OCI-LY7 (cell line): Measurements from ENCODE around the gene UGT1A6. TPM values are rescaled to one million over a fixed set of nuclear protein-coding genes. Genes with fewer than 3 reads are reported as not detected.

Experiments
- BruUV-seq: library from RNA; stranded (reverse); fragments of 400-500 nt; replicated peaks from 2 replicates; lab custom pipeline; 2021; lab: Mats Ljungman, UMichigan
- CTCF ChIA-PET: fragments of 300-600 bp; sonication (Branson Sonifier 250); formaldehyde crosslinking; loops from one replicate; lab custom pipeline; 2022; ENCODE audit warnings: antibody characterized with exemption; ENCODE audit not compliant: unreplicated experiment; lab: Charles Lee
- POLR2A ChIA-PET: fragments of 300-600 bp; sonication (Branson Sonifier 250); formaldehyde crosslinking; loops from one replicate; lab custom pipeline; 2022; ENCODE audit warnings: antibody characterized with exemption; lab: Charles Lee
- DNase-seq: peaks from one replicate; pipeline ENCODE4 v3.0.0-alpha.2; 2015; ENCODE audit warnings: low spot score
- H2AFZ ChIP-seq: fragments of 200-600 bp; sonication (generic), shearing (Covaris generic); 2 replicates; pipeline ENCODE4 v1.6.1; 2014; ENCODE audit warnings: mild to moderate bottlenecking, antibody characterized with exemption, low read length, moderate library complexity
- H3K27ac ChIP-seq: fragments of 200-600 bp; sonication (generic); 2 replicates; pipeline ENCODE4 v1.5.1; 2014; ENCODE audit warnings: mixed run types, low read depth, mild to moderate bottlenecking, moderate library complexity, low read length, inconsistent platforms; ENCODE audit not compliant: poor library complexity, severe bottlenecking
- H3K36me3 ChIP-seq: fragments of 200-600 bp; sonication (generic); 2 replicates; pipeline ENCODE4 v1.6.1; 2014; ENCODE audit warnings: mild to moderate bottlenecking, antibody characterized with exemption, low read length, moderate library complexity, mixed read lengths; ENCODE audit not compliant: insufficient read depth
- H3K4me1 ChIP-seq: fragments of 200-600 bp; sonication (generic); 2 replicates; pipeline ENCODE4 v1.5.1; 2014; ENCODE audit warnings: mild to moderate bottlenecking, low read length; ENCODE audit not compliant: insufficient read depth, poor library complexity, severe bottlenecking
- H3K4me2 ChIP-seq: fragments of 200-600 bp; sonication (generic); 2 replicates; pipeline ENCODE4 v1.6.1; 2014; ENCODE audit warnings: mild to moderate bottlenecking, low read length
- H3K4me3 ChIP-seq: fragments of 200-600 bp; sonication (generic); 2 replicates; pipeline ENCODE4 v1.5.1; 2014; ENCODE audit warnings: mild to moderate bottlenecking, low read depth, low read length; ENCODE audit not compliant: poor library complexity, severe bottlenecking
- H3K79me2 ChIP-seq: fragments of 200-600 bp; sonication (generic); 2 replicates; pipeline ENCODE4 v1.6.1; 2016; ENCODE audit warnings: low read depth, mild to moderate bottlenecking, low read length, moderate library complexity, mixed read lengths; ENCODE audit not compliant: insufficient read depth
- H3K9me2 ChIP-seq: fragments of 200-600 bp; sonication (generic); 2 replicates; pipeline ENCODE4 v1.6.1; 2016; ENCODE audit warnings: mild to moderate bottlenecking, low read length, mixed read lengths; ENCODE audit not compliant: insufficient read depth
- H3K9me3 ChIP-seq: fragments of 200-600 bp; sonication (generic); 2 replicates; pipeline ENCODE4 v1.6.1; 2014; ENCODE audit warnings: mild to moderate bottlenecking, mixed run types, low read length, mixed read lengths
- H4K20me1 ChIP-seq: fragments of 200-600 bp; sonication (generic); 2 replicates; pipeline ENCODE4 v1.6.1; 2014; ENCODE audit warnings: mild to moderate bottlenecking, antibody characterized with exemption, low read length, moderate library complexity, mixed read lengths; ENCODE audit not compliant: insufficient read depth
- CTCF ChIP-seq: fragments of 200-600 bp; sonication (generic); conservative IDR thresholded peaks from 2 replicates; pipeline ENCODE4 v1.5.1; 2014; ENCODE audit warnings: mild to moderate bottlenecking, antibody characterized with exemption, low read length, moderate library complexity, mixed read lengths
- EZH2phosphoT487 ChIP-seq: fragments of 200-600 bp; sonication (generic); IDR thresholded peaks from 2 replicates; pipeline ENCODE4 v1.6.1; 2018; ENCODE audit warnings: low read depth, borderline replicate concordance, mild to moderate bottlenecking, mixed run types, antibody characterized with exemption, low read length, moderate library complexity, mixed read lengths
- intact Hi-C: fragments of 100-400 bp; cut with micrococcal nuclease; formaldehyde crosslinking; loops from one replicate; pipeline ENCODE4 v1.10.0; 2022; ENCODE audit not compliant: unreplicated experiment
- total RNA-seq, 2 experiments: library from RNA; depleted of rRNA in 1 of 2; stranded (reverse); fragments of >200 nt in 1 of 2; shearing (Covaris generic) in 1 of 2; gene quantifications; 2 replicates each; pipeline ENCODE4 v1.2.3, GENCODE V29; 2014 to 2022

The UGT1A6 gene
- total RNA-seq, 2 experiments from 2014 or later, result not detected

- CTCF ChIA-PET, result no interaction called here
- Histone ChIP-seq H3K9me3 (no peaks in the 10 kb centered on the region), H3K4me1 (no peaks in the 10 kb centered on the region), H3K9me2 (no peaks in the 10 kb centered on the region), H3K4me3 (no peak overlapping the region), H2AFZ (no peak overlapping the region), H3K27ac (no peak overlapping the region), H3K36me3 (no peaks in the 10 kb centered on the region), H3K4me2 (no peak overlapping the region), H4K20me1 (no peaks in the 10 kb centered on the region), H3K79me2 (no peaks in the 10 kb centered on the region)
- intact Hi-C loops, result no loop called here
- POLR2A ChIA-PET, result no interaction called here
- BruUV-seq, result no TSS peak
- TF ChIP-seq EZH2phosphoT487 (no peak), CTCF (no peak)
- no peak for DNase-seq
Observed at GRCh38 chr2:233807966-233808935, 115.6 kb downstream of the UGT1A6 start.

DNA sequence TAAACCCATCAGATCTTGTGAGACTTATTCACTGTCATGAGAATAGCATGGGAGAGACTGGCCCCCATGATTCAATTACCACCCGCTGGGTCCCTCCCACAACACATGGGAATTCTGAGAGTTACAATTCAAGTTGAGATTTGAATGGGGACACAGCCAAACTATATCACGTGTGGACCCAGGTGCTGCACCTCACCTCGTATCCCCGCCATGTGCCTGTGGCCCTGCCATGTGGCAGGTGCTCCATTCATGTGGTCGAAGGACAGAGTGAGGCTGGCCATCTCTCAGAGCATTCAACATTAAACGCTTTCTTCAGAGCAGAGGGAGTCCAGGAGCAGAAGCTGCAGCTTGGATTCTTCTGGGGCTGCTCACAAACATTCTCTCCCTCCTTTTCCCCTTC, 117.7 kb downstream of the UGT1A6 start:
- Histone ChIP-seq H3K9me2 (no peaks in the 10 kb centered on the region), H3K79me2 (no peaks in the 10 kb centered on the region), H2AFZ (no peak overlapping the region), H3K27ac (no peak overlapping the region), H3K4me1 (no peaks in the 10 kb centered on the region), H3K36me3 (no peaks in the 10 kb centered on the region), H4K20me1 (no peaks in the 10 kb centered on the region), H3K9me3 (no peaks in the 10 kb centered on the region), H3K4me3 (no peak overlapping the region), H3K4me2 (no peak overlapping the region)
- POLR2A ChIA-PET, result no interaction called here
- intact Hi-C loops, result no loop called here
- no TSS peak for BruUV-seq
- no peak for DNase-seq
- no peak for TF ChIP-seq CTCF
- TF ChIP-seq EZH2phosphoT487, result no peak
- CTCF ChIA-PET, result no interaction called here

GRCh38 chr2:233811087-233811486, 118.4 kb downstream of the UGT1A6 start:
- H3K9me3 ChIP-seq, result no peaks in the 10 kb centered on the region
- no peaks in the 10 kb centered on the region for H3K79me2 ChIP-seq
- no peaks in the 10 kb centered on the region for H3K36me3 ChIP-seq
- H3K4me1 ChIP-seq, result no peaks in the 10 kb centered on the region
- no peak overlapping the region for H2AFZ ChIP-seq
- intact Hi-C loops, result no loop called here
- ChIA-PET POLR2A (interaction anchor here (0.6 kb wide), 1 partner anchor 616 kb away, joined by 7 read pairs; no protein-coding TSS in a partner anchor), CTCF (no interaction called here)
- no peak for DNase-seq
- no peak overlapping the region for H3K4me2 ChIP-seq
- BruUV-seq, result no TSS peak
- H3K9me2 ChIP-seq, result no peaks in the 10 kb centered on the region
- H3K27ac ChIP-seq, result no peak overlapping the region
- H4K20me1 ChIP-seq, result no peaks in the 10 kb centered on the region
- TF ChIP-seq CTCF, result no peak
- TF ChIP-seq EZH2phosphoT487, result no peak
- H3K4me3 ChIP-seq, result no peak overlapping the region
